Heart right ventricle (tissue), 16 donors: ENCODE measurements around the gene C14orf119. TPM values are rescaled to one million over a fixed set of nuclear protein-coding genes. Genes with fewer than 3 reads are reported as not detected.
A peak's percentile ranks its signal among the peaks of the same experiment; 100 is the strongest.

ENCODE experiments used
- ATAC-seq, 8 donors: fragments of 200-7000 bp; cut with Tn5 transposase; one replicate each; pipeline ENCODE4 v1.9.1; 2020; ENCODE audit warnings: mild to moderate bottlenecking in 8 of 8, moderate library complexity in 8 of 8, moderate number of reproducible peaks in 1 of 8
- DNase-seq, 2 donors: peaks; one replicate each; pipeline ENCODE4 v3.0.0-alpha.2; 2020
- H3K27ac ChIP-seq, 10 donors: fragments of 200-600 bp; sonication (generic) in 2 of 10; one replicate each; pipeline versions ENCODE4 v1.5.0 to v1.8.0; 2020 to 2022; ENCODE audit warnings: mild to moderate bottlenecking in 3 of 10
- H3K27me3 ChIP-seq, 7 donors: fragments of 200-600 bp; one replicate each; pipeline ENCODE4 v1.8.0; 2021 to 2022; ENCODE audit warnings: mild to moderate bottlenecking in 2 of 7
- H3K36me3 ChIP-seq, 9 donors: fragments of 200-600 bp; sonication (generic) in 1 of 9; one replicate each; pipeline versions ENCODE4 v1.5.0 to v1.8.0; 2020 to 2022; ENCODE audit warnings: mild to moderate bottlenecking in 2 of 9
- H3K4me1 ChIP-seq, 9 donors: fragments of 200-600 bp; sonication (generic) in 1 of 9; one replicate each; pipeline versions ENCODE4 v1.5.0 to v1.8.0; 2020 to 2022; ENCODE audit warnings: mild to moderate bottlenecking in 4 of 9
- H3K4me3 ChIP-seq, 10 donors: fragments of 200-600 bp; sonication (generic) in 2 of 10; one replicate each; pipeline versions ENCODE4 v1.5.0 to v1.8.0; 2020 to 2022; ENCODE audit warnings: mild to moderate bottlenecking in 7 of 10, moderate library complexity in 2 of 10
- H3K9me3 ChIP-seq, 11 donors: fragments of 200-600 bp in 10 of 11; sonication (generic) in 2 of 11; one replicate each; pipeline versions ENCODE4 v1.5.0 to v1.8.0; 2013 to 2022; ENCODE audit warnings: mild to moderate bottlenecking in 2 of 11, control low read depth in 1 of 11, moderate library complexity in 1 of 11
- WGBS, 2 donors: extraction: QIAGEN DNeasy Blood & Tissue Kit; methylation state at CpG; one replicate each; pipeline ENCODE4 v1.1.7; 2013; ENCODE audit warnings: inconsistent platforms in 1 of 2; 5-methylcytosine and 5-hydroxymethylcytosine counted together
- intact Hi-C, 10 donors: fragments of 100-400 bp; cut with DNase I; formaldehyde crosslinking; loops; one replicate each; pipeline versions ENCODE4 v1.11.1 to v1.14.2; 2022
- polyA plus RNA-seq, 2 donors: library from polyadenylated mRNA; stranded (reverse); fragments of 200-250 nt; gene quantifications; one replicate each; pipeline ENCODE4 v1.2.3, GENCODE V29; 2013
- total RNA-seq, 10 donors: library from RNA; stranded (reverse); fragmentation: NEBNext Ultra II Directional in 3 of 10; extraction: Animal tissue kit (Norgen Biotek cat#: 25700) in 3 of 10; gene quantifications; one replicate each; pipeline versions ENCODE4 v1.2.1 to v1.2.4, GENCODE V29; 2021 to 2023
- TF ChIP-seq, protein P1 (sequence below), 9 donors: fragments of 200-600 bp; sonication (generic) in 2 of 9; IDR thresholded peaks; one replicate each; pipeline versions ENCODE4 v1.5.0 to v1.8.0; 2021 to 2022; ENCODE audit warnings: antibody characterized with exemption in 9 of 9, mild to moderate bottlenecking in 5 of 9, moderate library complexity in 1 of 9
- donor health status: Arrhythmogenic right ventricular cardiomyopathy.
- donor health status: ischemic (EF 13 %, LVEDD 7.1; RV severe dilation, severe dysfunction).
- donor health status: healthy with polysubstance abuse.
- donor health status: DM: no; HTN: yes; CAD: no.
- donor health status: DM: no; HTN: no; CAD: no.
- donor health status: ischemic (EF 25% LVEDD 6.9; RV normal size, moderate dysfunction).
- donor health status: ischemic (EF 25% LVEDD 5.7; RV mildly dilated, moderate dysfunction).
- donor health status: healthy.
- donor health status: DM: yes; HTN: yes; CAD: no.
- donor health status: Ischemic cardiomyopathy.
- donor health status: ischemic (EF 35%, LVEDD 5.7; RV mildly dilated, moderate dysfunction).
- donor health status: nonischemic (EF 11% LVEDD 7.7; RV severe dilation, severe dysfunction).
- donor health status: DM: yes; HTN: yes; CAD: no.
- donor health status: PGD.
- donor health status: ischemic (EF 29% LVEDD 5.4; RV normal size, mild dysfunction).
- donor health status: nonischemic (EF 23%, LVEDD 6.1; RV moderate dilation, normal function).

C14orf119 gene
- total and polyA plus RNA-seq, 12 donors: 9.8 to 43.3 (median 28.4) TPM

GRCh38 chr14:23094666-23095195 lies 574 bp upstream of the C14orf119 start, which contains the start of gene ACIN1:
Gene ACIN1 (minus strand): TSS chr14:23095136. CDS start chr14:23095112, 24 bp downstream.
- 0% methylated on average over 55 of the region's 55 CpGs for WGBS, 2 donors
- H3K4me3 ChIP-seq: peak within 1 kb of the TSS; percentile 66 to 97 (median 76)
- TF ChIP-seq, protein P1, sequence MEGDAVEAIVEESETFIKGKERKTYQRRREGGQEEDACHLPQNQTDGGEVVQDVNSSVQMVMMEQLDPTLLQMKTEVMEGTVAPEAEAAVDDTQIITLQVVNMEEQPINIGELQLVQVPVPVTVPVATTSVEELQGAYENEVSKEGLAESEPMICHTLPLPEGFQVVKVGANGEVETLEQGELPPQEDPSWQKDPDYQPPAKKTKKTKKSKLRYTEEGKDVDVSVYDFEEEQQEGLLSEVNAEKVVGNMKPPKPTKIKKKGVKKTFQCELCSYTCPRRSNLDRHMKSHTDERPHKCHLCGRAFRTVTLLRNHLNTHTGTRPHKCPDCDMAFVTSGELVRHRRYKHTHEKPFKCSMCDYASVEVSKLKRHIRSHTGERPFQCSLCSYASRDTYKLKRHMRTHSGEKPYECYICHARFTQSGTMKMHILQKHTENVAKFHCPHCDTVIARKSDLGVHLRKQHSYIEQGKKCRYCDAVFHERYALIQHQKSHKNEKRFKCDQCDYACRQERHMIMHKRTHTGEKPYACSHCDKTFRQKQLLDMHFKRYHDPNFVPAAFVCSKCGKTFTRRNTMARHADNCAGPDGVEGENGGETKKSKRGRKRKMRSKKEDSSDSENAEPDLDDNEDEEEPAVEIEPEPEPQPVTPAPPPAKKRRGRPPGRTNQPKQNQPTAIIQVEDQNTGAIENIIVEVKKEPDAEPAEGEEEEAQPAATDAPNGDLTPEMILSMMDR (IDR thresholded peaks at IDR 0.05): no peak
- ATAC-seq: peak; percentile 59 to 77 (median 66)
- peaks cover 0 to 63% (median 37%) of the 10 kb centered on the region in 9 donors for H3K36me3 ChIP-seq
- peaks cover 8 to 67% (median 50%) of the 10 kb centered on the region in 9 donors for H3K4me1 ChIP-seq
- H3K27me3 ChIP-seq: no peaks in the 10 kb centered on the region
- H3K9me3 ChIP-seq: no peaks in the 10 kb centered on the region
- peak; percentile 81 to 99 for DNase-seq
- intact Hi-C loops: loop anchor here in 2 of 10 donors (1.0 to 5.0 kb wide), 3 partner anchors 23 to 853 kb away; no protein-coding TSS in a partner anchor
- peak within 1 kb of the TSS; percentile 92 to 99 (median 96) for H3K27ac ChIP-seq

GRCh38 chr14:23097786-23098185 lies 2.5 kb downstream of the C14orf119 start:
- no peaks in the 10 kb centered on the region for H3K9me3 ChIP-seq
- H3K27me3 ChIP-seq: no peaks in the 10 kb centered on the region
- peaks cover 8 to 49% (median 38%) of the 10 kb centered on the region in 9 donors for H3K4me1 ChIP-seq
- intact Hi-C loops: loop anchor here in 1 of 10 donors (5.0 kb wide), 1 partner anchor 850 kb away; no protein-coding TSS in a partner anchor
- 77 to 80% methylated on average over 7 of the region's 7 CpGs for WGBS, 2 donors
- H3K4me3 ChIP-seq: no peak overlapping the region
- H3K27ac ChIP-seq: no peak overlapping the region
- H3K36me3 ChIP-seq: peaks cover 0 to 33% (median 16%) of the 10 kb centered on the region in 9 donors
- TF ChIP-seq, protein P1 (IDR thresholded peaks at IDR 0.05): no peak
- ATAC-seq: no peak
- DNase-seq: no peak

DNA sequence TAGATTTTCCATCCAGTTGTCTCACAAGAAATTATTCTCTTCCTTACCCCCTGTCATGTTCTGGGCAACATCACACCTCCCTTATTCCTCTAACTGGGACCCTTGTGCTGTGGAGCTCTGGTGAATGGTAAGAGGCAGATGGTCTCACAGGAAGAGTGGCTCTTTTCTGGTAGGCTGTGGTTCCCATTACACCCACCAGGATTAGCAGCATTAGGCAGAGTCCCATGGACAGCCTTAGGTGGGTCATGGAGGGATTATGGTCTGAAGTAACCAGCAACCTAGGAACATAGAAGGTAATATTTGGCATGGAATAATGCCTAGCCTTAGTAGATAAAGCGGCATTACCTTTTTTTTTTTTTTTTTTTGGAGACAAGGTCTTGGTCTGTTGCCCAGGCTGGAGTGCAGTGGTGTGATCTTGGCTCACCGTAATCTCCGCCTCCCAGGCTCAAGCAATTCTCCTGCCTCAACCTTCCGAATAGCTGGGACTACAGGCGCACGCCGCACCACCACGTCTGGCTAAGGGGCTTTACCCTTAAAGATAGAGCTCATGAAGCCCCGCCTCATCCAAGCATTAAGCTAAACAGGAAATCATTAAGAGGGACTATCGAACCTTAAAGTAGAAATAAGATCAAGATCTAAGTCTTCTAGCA lies 4.0 kb downstream of the C14orf119 start:
- WGBS, 2 donors: 59 to 72% methylated on average over 10 of the region's 10 CpGs
- TF ChIP-seq, protein P1 (IDR thresholded peaks at IDR 0.05): no peak

DNA sequence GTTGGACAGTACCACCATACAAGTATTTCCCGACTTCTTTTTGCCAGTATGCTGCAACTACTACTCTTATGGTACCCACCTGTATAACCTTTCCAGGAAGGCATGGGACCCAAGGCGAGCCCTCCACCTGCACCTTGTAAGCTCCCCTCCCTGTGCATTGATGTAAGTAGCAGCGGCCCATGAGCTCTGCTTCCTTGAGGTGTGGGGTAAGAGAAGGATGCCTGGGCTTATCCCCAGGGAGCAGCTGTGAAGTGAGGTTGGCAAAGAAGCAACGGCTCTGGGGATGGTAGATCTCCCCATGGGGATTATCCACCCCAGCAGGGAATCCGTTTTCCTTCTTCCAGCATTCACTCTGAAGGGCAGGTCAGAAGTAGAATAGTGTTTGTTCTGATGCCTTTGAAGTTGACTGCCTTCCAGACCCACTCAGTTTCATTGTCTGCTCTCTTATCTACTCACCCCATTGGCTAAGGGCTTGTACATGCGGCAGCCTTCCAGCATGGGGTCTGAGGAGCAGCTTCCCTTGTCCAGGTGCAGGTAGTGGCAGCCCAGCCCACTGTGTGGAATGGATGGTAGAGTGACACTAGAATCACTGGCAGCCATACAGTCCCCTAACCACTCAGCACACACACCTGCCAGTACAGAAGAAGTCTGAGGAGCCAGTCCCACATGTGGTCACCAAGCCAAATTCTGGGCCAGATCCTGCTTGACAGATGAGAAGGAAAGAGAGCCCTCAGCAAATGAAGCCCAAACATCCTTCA lies 6.1 kb downstream of the C14orf119 start:
- H3K27me3 ChIP-seq: no peaks in the 10 kb centered on the region
- DNase-seq (no peak), ATAC-seq (no peak)
- intact Hi-C loops: no loop called here
- H3K4me1 ChIP-seq: peaks cover 3 to 37% (median 26%) of the 10 kb centered on the region in 9 donors
- TF ChIP-seq, protein P1 (IDR thresholded peaks at IDR 0.05): no peak
- no peak overlapping the region for H3K4me3 ChIP-seq
- WGBS, 2 donors: 73 to 78% methylated on average over 6 of the region's 6 CpGs
- no peaks in the 10 kb centered on the region for H3K9me3 ChIP-seq
- H3K36me3 ChIP-seq: peaks cover 0 to 27% (median 15%) of the 10 kb centered on the region in 9 donors
- H3K27ac ChIP-seq: no peak overlapping the region

More for the DNA sequence above, 4.0 kb downstream of the C14orf119 start:
- no peaks in the 10 kb centered on the region for H3K9me3 ChIP-seq
- no peaks in the 10 kb centered on the region for H3K27me3 ChIP-seq
- no peak for ATAC-seq
- H3K4me3 ChIP-seq: no peak overlapping the region
- H3K36me3 ChIP-seq: peaks cover 0 to 27% (median 15%) of the 10 kb centered on the region in 9 donors
- intact Hi-C loops: loop anchor here in 1 of 10 donors (5.0 kb wide), 1 partner anchor 848 kb away; no protein-coding TSS in a partner anchor
- H3K27ac ChIP-seq: no peak overlapping the region
- no peak for DNase-seq
- peaks cover 3 to 35% (median 23%) of the 10 kb centered on the region in 9 donors for H3K4me1 ChIP-seq
